H1 (cell line): ENCODE measurements around the gene SPOCK3. TPM values are rescaled to one million over a fixed set of nuclear protein-coding genes. Genes with fewer than 3 reads are reported as not detected.

Experiments used
- CTCF ChIA-PET: fragments of 300-600 bp; sonication (Branson Sonifier 250); formaldehyde crosslinking; loops from one replicate; lab custom pipeline; 2021; ENCODE audit not compliant: partially characterized antibody; lab: Charles Lee
- POLR2A ChIA-PET: fragments of 300-600 bp; sonication (Branson Sonifier 250); formaldehyde crosslinking; loops from one replicate; lab custom pipeline; 2021; ENCODE audit warnings: inconsistent platforms; ENCODE audit not compliant: partially characterized antibody; lab: Charles Lee
- DNase-seq, 2 experiments: peaks; one replicate each; pipeline versions ENCODE4 v3.0.0 to v3.0.0-alpha.2; 2010 to 2022; ENCODE audit warnings: low spot score in 2 of 2, low read depth in 1 of 2, mixed read lengths in 1 of 2
- FAIRE-seq: peaks from 2 replicates; lab custom pipeline; 2011; peaks lifted over from hg19 to GRCh38; lab: Jason Lieb, UNC
- H2AFZ ChIP-seq: 2 replicates; pipeline ENCODE4 v1.8.1; 2012; ENCODE audit warnings: low read length, inconsistent platforms
- H2AK5ac ChIP-seq: 2 replicates; pipeline ENCODE4 v1.6.1; 2013; ENCODE audit warnings: low read depth, low read length
- H2BK120ac ChIP-seq: replicated peaks from 2 replicates; pipeline ENCODE3; 2013; ENCODE audit warnings: low read depth, low read length, inconsistent platforms
- H2BK12ac ChIP-seq: 2 replicates; pipeline ENCODE4 v1.6.1; 2013; ENCODE audit warnings: low read depth, low read length
- H2BK15ac ChIP-seq: 2 replicates; pipeline ENCODE4 v1.6.1; 2013; ENCODE audit warnings: low read length
- H2BK20ac ChIP-seq: 2 replicates; pipeline ENCODE4 v1.6.1; 2013; ENCODE audit warnings: low read length
- H2BK5ac ChIP-seq: 2 replicates; pipeline ENCODE4 v1.6.1; 2013; ENCODE audit warnings: low read depth, low read length
- H3K14ac ChIP-seq: 2 replicates; pipeline ENCODE4 v1.6.1; 2013; ENCODE audit warnings: inconsistent platforms; ENCODE audit not compliant: insufficient read length
- H3K18ac ChIP-seq: 2 replicates; pipeline ENCODE4 v1.6.1; 2013; ENCODE audit warnings: low read length; ENCODE audit errors: extremely low read depth
- H3K23ac ChIP-seq: 2 replicates; pipeline ENCODE4 v1.6.1; 2013; ENCODE audit warnings: inconsistent platforms; ENCODE audit not compliant: insufficient read length
- H3K23me2 ChIP-seq: 2 replicates; pipeline ENCODE4 v1.6.1; 2013; ENCODE audit warnings: low read depth, low read length
- H3K27ac ChIP-seq: 2 replicates; pipeline ENCODE4 v1.6.1; 2011; ENCODE audit warnings: low read depth, low read length, inconsistent platforms
- H3K27me3 ChIP-seq, 4 experiments: replicated peaks in 1 of 4; 1 replicate in 1 of 4; 2 replicates in 3 of 4; pipeline versions ENCODE4 v1.6.1 to v1.8.1; 2011 to 2013; ENCODE audit warnings: low read length in 3 of 4, mild to moderate bottlenecking in 3 of 4, inconsistent platforms in 2 of 4, mixed read lengths in 2 of 4, moderate library complexity in 1 of 4; ENCODE audit not compliant: control insufficient read depth in 3 of 4, insufficient read depth in 3 of 4; ENCODE audit errors: extremely low read depth in 1 of 4
- H3K36me3 ChIP-seq, 4 experiments: 2 replicates each; pipeline versions ENCODE4 v1.6.1 to v1.8.1; 2011 to 2013; ENCODE audit warnings: mild to moderate bottlenecking in 4 of 4, low read length in 3 of 4, moderate library complexity in 2 of 4, control low read depth in 1 of 4, inconsistent platforms in 1 of 4; ENCODE audit not compliant: insufficient read depth in 4 of 4, control insufficient read depth in 2 of 4
- H3K4ac ChIP-seq: replicated peaks from 2 replicates; pipeline ENCODE3; 2013; ENCODE audit warnings: low read length, low read depth, mixed read lengths, inconsistent platforms; ENCODE audit not compliant: insufficient read length
- H3K4me1 ChIP-seq, 4 experiments: replicated peaks in 1 of 4; 1 replicate in 1 of 4; 2 replicates in 3 of 4; pipeline versions ENCODE4 v1.6.1 to v1.8.1; 2011 to 2013; ENCODE audit warnings: low read length in 3 of 4, inconsistent platforms in 2 of 4, mixed read lengths in 1 of 4; ENCODE audit not compliant: insufficient read depth in 4 of 4, control insufficient read depth in 3 of 4
- H3K4me2 ChIP-seq, 2 experiments: 2 replicates each; pipeline versions ENCODE4 v1.6.1 to v1.8.1; 2011 to 2013; ENCODE audit warnings: low read depth in 2 of 2, low read length in 2 of 2, control low read depth in 1 of 2, inconsistent platforms in 1 of 2, mild to moderate bottlenecking in 1 of 2; ENCODE audit not compliant: insufficient read depth in 1 of 2
- H3K4me3 ChIP-seq, 4 experiments: fragments of 200-600, 300-600 bp in 1 of 4; sonication (generic), shearing (Covaris generic), sonication (Bioruptor Twin) in 1 of 4; 2 replicates each; pipeline versions ENCODE4 v1.5.1 to v1.8.1; 2011 to 2016; ENCODE audit warnings: low read length in 4 of 4, low read depth in 3 of 4, control low read depth in 2 of 4, inconsistent platforms in 2 of 4, mild to moderate bottlenecking in 2 of 4, mixed read lengths in 1 of 4, moderate library complexity in 1 of 4; ENCODE audit not compliant: insufficient read depth in 2 of 4; ENCODE audit errors: extremely low read depth in 1 of 4
- H3K56ac ChIP-seq: replicated peaks from 2 replicates; pipeline ENCODE3; 2013; ENCODE audit warnings: low read depth, mild to moderate bottlenecking, mixed read lengths, low read length, inconsistent platforms; ENCODE audit not compliant: insufficient read length
- H3K79me1 ChIP-seq: 2 replicates; pipeline ENCODE4 v1.6.1; 2013; ENCODE audit warnings: low read depth, low read length, control low read depth
- H3K79me2 ChIP-seq, 2 experiments: 2 replicates each; pipeline versions ENCODE4 v1.6.1 to v1.8.1; 2012 to 2013; ENCODE audit warnings: low read length in 2 of 2, mild to moderate bottlenecking in 2 of 2, inconsistent platforms in 1 of 2; ENCODE audit not compliant: insufficient read depth in 2 of 2, control insufficient read depth in 1 of 2
- H3K9ac ChIP-seq, 4 experiments: replicated peaks in 1 of 4; 1 replicate in 1 of 4; 2 replicates in 3 of 4; pipeline versions ENCODE4 v1.6.1 to v1.8.1; 2011 to 2013; ENCODE audit warnings: low read depth in 3 of 4, low read length in 3 of 4, control low read depth in 2 of 4, mild to moderate bottlenecking in 2 of 4, moderate library complexity in 2 of 4, inconsistent platforms in 1 of 4; ENCODE audit errors: extremely low read depth in 1 of 4
- H3K9me3 ChIP-seq, 2 experiments: 2 replicates each; pipeline versions ENCODE4 v1.6.1 to v1.8.1; 2012 to 2013; ENCODE audit warnings: mild to moderate bottlenecking in 2 of 2, moderate library complexity in 2 of 2, control low read depth in 1 of 2, inconsistent platforms in 1 of 2, low read depth in 1 of 2, low read length in 1 of 2, mixed read lengths in 1 of 2; ENCODE audit not compliant: insufficient read depth in 2 of 2
- H4K20me1 ChIP-seq, 2 experiments: replicated peaks in 1 of 2; 2 replicates each; pipeline versions ENCODE3 to v1.8.1; 2011 to 2013; ENCODE audit warnings: inconsistent platforms in 2 of 2, low read length in 2 of 2, mild to moderate bottlenecking in 1 of 2; ENCODE audit not compliant: insufficient read depth in 2 of 2, control insufficient read depth in 1 of 2
- H4K5ac ChIP-seq: 2 replicates; pipeline ENCODE4 v1.6.1; 2013; ENCODE audit warnings: low read length, low read depth, mixed read lengths, inconsistent platforms; ENCODE audit not compliant: insufficient read length
- H4K8ac ChIP-seq: 2 replicates; pipeline ENCODE4 v1.8.0; 2013; ENCODE audit warnings: mild to moderate bottlenecking, moderate library complexity, low read length, inconsistent platforms; ENCODE audit not compliant: insufficient read depth; ENCODE audit errors: extremely low read depth
- H4K91ac ChIP-seq: replicated peaks from 2 replicates; pipeline ENCODE3; 2013; ENCODE audit warnings: low read length, mixed read lengths, inconsistent platforms; ENCODE audit not compliant: insufficient read length
- BACH1 ChIP-seq: IDR thresholded peaks from 2 replicates; pipeline ENCODE4 v1.6.1; 2012; ENCODE audit warnings: low read length, improper control_type of control experiment
- CTCF ChIP-seq, 3 experiments: IDR thresholded peaks; 1 replicate in 2 of 3; 2 replicates in 1 of 3; pipeline versions ENCODE4 v1.5.1 to v1.6.1; 2011; ENCODE audit warnings: low read length in 3 of 3, mild to moderate bottlenecking in 3 of 3, inconsistent platforms in 2 of 3, low read depth in 1 of 3, moderate library complexity in 1 of 3; ENCODE audit not compliant: insufficient read depth in 1 of 3; ENCODE audit errors: control extremely low read depth in 1 of 3
- EGR1 ChIP-seq: IDR thresholded peaks from 2 replicates; pipeline ENCODE4 v1.6.1; 2011; ENCODE audit warnings: low read depth, low read length, borderline replicate concordance
- GTF2F1 ChIP-seq: IDR thresholded peaks from 2 replicates; pipeline ENCODE4 v1.6.1; 2012; ENCODE audit warnings: low read depth, low read length, improper control_type of control experiment, borderline replicate concordance
- KDM5A ChIP-seq: fragments of 200-600 bp; IDR thresholded peaks from 2 replicates; pipeline ENCODE4 v1.7.1; 2012; ENCODE audit warnings: mild to moderate bottlenecking, low read length, inconsistent platforms, mixed read lengths
- SIN3A ChIP-seq, 2 experiments: IDR thresholded peaks in 1 of 2; conservative IDR thresholded peaks in 1 of 2; 2 replicates each; pipeline ENCODE4 v1.6.1; 2011 to 2012; ENCODE audit warnings: low read length in 2 of 2, improper control_type of control experiment in 1 of 2, low read depth in 1 of 2, mild to moderate bottlenecking in 1 of 2
- SIX5 ChIP-seq: IDR thresholded peaks from 2 replicates; pipeline ENCODE4 v1.6.1; 2011; ENCODE audit warnings: mild to moderate bottlenecking, low read depth, low read length
- SRF ChIP-seq: IDR thresholded peaks from 2 replicates; pipeline ENCODE4 v1.6.1; 2011; ENCODE audit warnings: mild to moderate bottlenecking, low read depth, low read length, moderate library complexity
- TAF1 ChIP-seq: IDR thresholded peaks from 2 replicates; pipeline ENCODE4 v1.6.1; 2011; ENCODE audit warnings: mild to moderate bottlenecking, low read depth, low read length
- WGBS, 2 experiments: shearing (Covaris generic) in 1 of 2; methylation state at CpG; one replicate each; pipeline versions ENCODE4 v1.1.6 to v1.1.7; 2013 to 2015; ENCODE audit warnings: low lambda C conversion rate in 2 of 2, mixed read lengths in 2 of 2, inconsistent platforms in 1 of 2, low coverage in 1 of 2, missing lambda C conversion rate in 1 of 2; ENCODE audit not compliant: insufficient replicate concordance in 2 of 2, insufficient coverage in 1 of 2, insufficient read length in 1 of 2; ENCODE audit errors: extremely low coverage in 1 of 2, missing lambda C conversion rate in 1 of 2; 5-methylcytosine and 5-hydroxymethylcytosine counted together
- polyA plus RNA-seq, 7 experiments: library from polyadenylated mRNA; depleted of rRNA in 3 of 7; stranded (reverse) in 5 of 7; unstranded in 2 of 7; fragments of >200 nt in 5 of 7; fragments of 200-250 nt in 2 of 7; gene quantifications; 1 replicate in 5 of 7; 2 replicates in 1 of 7; 4 replicates in 1 of 7; pipeline versions ENCODE4 v1.2.1 to v1.2.3, GENCODE V29; 2011 to 2013; ENCODE audit warnings: missing spikeins in 2 of 7, mixed read lengths in 2 of 7
- total RNA-seq: library from RNA; stranded (reverse); fragmentation: NEBNext Ultra II Directional; extraction: Animal tissue kit (Norgen Biotek cat#: 25700); gene quantifications from 2 replicates; pipeline ENCODE4 v1.2.1, GENCODE V29; 2021

The SPOCK3 gene
- total and polyA plus RNA-seq, 2 of the 8 experiments (the other 6 are each of a cell fraction or from before 2014, with no cell fraction given), result 0.14 to 0.60 TPM

- POLR2A ChIA-PET, result no interaction called here
- no peak overlapping the region for H4K5ac ChIP-seq
- no peak overlapping the region for H3K23ac ChIP-seq
- H3K9ac ChIP-seq, result no peak overlapping the region
- no peak overlapping the region for H3K27ac ChIP-seq
- no peaks in the 10 kb centered on the region for H4K20me1 ChIP-seq
- no peaks in the 10 kb centered on the region for H3K36me3 ChIP-seq
- no peak overlapping the region for H3K56ac ChIP-seq
- no peak overlapping the region for H2BK5ac ChIP-seq
- H2BK12ac ChIP-seq, result no peak overlapping the region
- no peak overlapping the region for H2BK120ac ChIP-seq
- no peak overlapping the region for H2AFZ ChIP-seq
- whole genome bisulfite sequencing, 2 experiments, result 69% methylated on average over 1 of the region's 1 CpG; no CpG with 5 or more reads in 1 of the 2 experiments
- H3K9me3 ChIP-seq, result no peaks in the 10 kb centered on the region
- no peaks in the 10 kb centered on the region for H3K79me1 ChIP-seq
- H4K91ac ChIP-seq, result no peak overlapping the region
- no peak overlapping the region for H3K4ac ChIP-seq
- no peaks in the 10 kb centered on the region for H3K23me2 ChIP-seq
- no peaks in the 10 kb centered on the region for H3K79me2 ChIP-seq
- H3K18ac ChIP-seq, result no peak overlapping the region
- H2BK20ac ChIP-seq, result no peak overlapping the region
- no peak overlapping the region for H3K14ac ChIP-seq
- H3K27me3 ChIP-seq, result no peaks in the 10 kb centered on the region
- H3K4me1 ChIP-seq, result no peaks in the 10 kb centered on the region
- H3K4me3 ChIP-seq, result no peak overlapping the region
- CTCF ChIA-PET, result interaction anchor here (0.6 kb wide), 1 partner anchor 34 kb away, joined by 3 read pairs; no protein-coding TSS in a partner anchor
- H3K4me2 ChIP-seq, result no peak overlapping the region
- H2BK15ac ChIP-seq, result no peak overlapping the region
- FAIRE-seq (no peak), DNase-seq (no peak)
- no peak for TF ChIP-seq BACH1
- no peak for TF ChIP-seq KDM5A
- TF ChIP-seq GTF2F1, result no peak
- TF ChIP-seq TAF1, result no peak
- TF ChIP-seq SIN3A (conservative IDR thresholded peaks at IDR 0.05 in 1 of 2, IDR thresholded peaks at IDR 0.05 in 1 of 2; ENCODE audit: low read depth in 1 of 2, low read length in 2 of 2), result no peak
- no peak for TF ChIP-seq EGR1
- no peak for TF ChIP-seq SRF
- TF ChIP-seq SIX5, result no peak
- TF ChIP-seq CTCF (IDR thresholded peaks at IDR 0.05; ENCODE audit: control extremely low read depth in 1 of 3, insufficient read depth in 1 of 3, low read depth in 1 of 3, low read length in 3 of 3), result no peak
- TF ChIP-seq, all 59 proteins: peak for 0
- Histone ChIP-seq H4K8ac (no peak overlapping the region), H2AK5ac (no peak overlapping the region)
Observed at GRCh38 chr4:167100120-167100519, 134.2 kb downstream of the SPOCK3 start.
